Raji (cell line): ENCODE data around the gene GJB6.

Experiments
- POLR2A ChIP-seq: IDR thresholded peaks from 2 replicates; pipeline ENCODE4 v1.6.1; 2011; ENCODE audit warnings: low read depth, low read length, control low read depth; ENCODE audit not compliant: insufficient read depth

GJB6 gene

GRCh38 chr13:20193907-20194631, 38.0 kb downstream of the GJB6 start:
- no peak for TF ChIP-seq POLR2A

GRCh38 chr13:20193162-20193906, 38.8 kb downstream of the GJB6 start:
- TF ChIP-seq POLR2A, result no peak

- TF ChIP-seq POLR2A, result no peak
Observed at GRCh38 chr13:20192836-20193161, 39.3 kb downstream of the GJB6 start, which contains the start of gene GJB2. GJB2 (minus strand) TSS chr13:20192938; CDS start chr13:20189581, 3,357 bp downstream.

- no peak for TF ChIP-seq POLR2A
Observed at GRCh38 chr13:20192158-20192835, 39.8 kb downstream of the GJB6 start.

GRCh38 chr13:20191311-20192157, 40.6 kb downstream of the GJB6 start:
- TF ChIP-seq POLR2A, result no peak

- TF ChIP-seq POLR2A, result no peak
Observed at GRCh38 chr13:20190481-20191310, 41.4 kb downstream of the GJB6 start.

- no peak for TF ChIP-seq POLR2A
Observed at GRCh38 chr13:20190076-20190475, 42.0 kb downstream of the GJB6 start.

GRCh38 chr13:20188667-20189553, 43.2 kb downstream of the GJB6 start:
- TF ChIP-seq POLR2A, result no peak

GRCh38 chr13:20186771-20187170, 45.3 kb downstream of the GJB6 start:
- TF ChIP-seq POLR2A, result no peak

GRCh38 chr13:20185366-20186056, 46.6 kb downstream of the GJB6 start:
- no peak for TF ChIP-seq POLR2A

- TF ChIP-seq POLR2A, result no peak
Observed at GRCh38 chr13:20182231-20182846, 49.8 kb downstream of the GJB6 start.

GRCh38 chr13:20181188-20181587, 50.9 kb downstream of the GJB6 start:
- no peak for TF ChIP-seq POLR2A
